Mucosa of stomach (tissue), 1 donor: Measurements from ENCODE around the gene PARVG.
A peak's percentile ranks its signal among the peaks of the same experiment; 100 is the strongest.

Experiments
- H3K27me3 ChIP-seq: one replicate; pipeline ENCODE4 v1.7.0; 2013; ENCODE audit warnings: mild to moderate bottlenecking, low read length; ENCODE audit not compliant: control insufficient read depth, insufficient read depth
- H3K36me3 ChIP-seq: one replicate; pipeline ENCODE4 v1.7.0; 2013; ENCODE audit warnings: low read length; ENCODE audit not compliant: control insufficient read depth, insufficient read depth
- H3K4me1 ChIP-seq: one replicate; pipeline ENCODE4 v1.7.0; 2013; ENCODE audit warnings: mild to moderate bottlenecking, low read length; ENCODE audit not compliant: control insufficient read depth, insufficient read depth
- H3K4me3 ChIP-seq: one replicate; pipeline ENCODE4 v1.7.0; 2013; ENCODE audit warnings: low read length
- H3K9ac ChIP-seq: one replicate; pipeline ENCODE4 v1.7.0; 2013; ENCODE audit warnings: mild to moderate bottlenecking, low read length, moderate library complexity
- H3K9me3 ChIP-seq: one replicate; pipeline ENCODE4 v1.7.0; 2013; ENCODE audit warnings: mild to moderate bottlenecking, low read length, moderate library complexity; ENCODE audit not compliant: control insufficient read depth
- donor health status: Pancreatic carcinoma.

PARVG gene

GRCh38 chr22:44170470-44170869, 10.3 kb upstream of the PARVG start:
- Histone ChIP-seq H3K9ac (no peak overlapping the region), H3K4me1 (no peaks in the 10 kb centered on the region), H3K4me3 (no peak overlapping the region), H3K9me3 (no peaks in the 10 kb centered on the region), H3K36me3 (no peaks in the 10 kb centered on the region), H3K27me3 (no peaks in the 10 kb centered on the region)

GRCh38 chr22:44171561-44171960, 9.2 kb upstream of the PARVG start:
- Histone ChIP-seq H3K36me3 (no peaks in the 10 kb centered on the region), H3K4me3 (no peak overlapping the region), H3K9me3 (no peaks in the 10 kb centered on the region), H3K9ac (no peak overlapping the region), H3K4me1 (no peaks in the 10 kb centered on the region), H3K27me3 (no peaks in the 10 kb centered on the region)

- H3K4me1 ChIP-seq, result no peaks in the 10 kb centered on the region
- no peaks in the 10 kb centered on the region for H3K9me3 ChIP-seq
- H3K36me3 ChIP-seq, result no peaks in the 10 kb centered on the region
- no peak overlapping the region for H3K4me3 ChIP-seq
- no peaks in the 10 kb centered on the region for H3K27me3 ChIP-seq
- H3K9ac ChIP-seq, result no peak overlapping the region
Observed at GRCh38 chr22:44172370-44173108, 8.2 kb upstream of the PARVG start.

- H3K27me3 ChIP-seq, result no peaks in the 10 kb centered on the region
- H3K4me1 ChIP-seq, result no peaks in the 10 kb centered on the region
- H3K9ac ChIP-seq, result no peak overlapping the region
- H3K9me3 ChIP-seq, result no peaks in the 10 kb centered on the region
- H3K4me3 ChIP-seq, result no peak overlapping the region
- no peaks in the 10 kb centered on the region for H3K36me3 ChIP-seq
Observed at GRCh38 chr22:44173154-44173553, 7.6 kb upstream of the PARVG start.

GRCh38 chr22:44175676-44176075, 5.0 kb upstream of the PARVG start:
- no peak overlapping the region for H3K4me3 ChIP-seq
- H3K36me3 ChIP-seq, result no peaks in the 10 kb centered on the region
- no peak overlapping the region for H3K9ac ChIP-seq
- peaks cover 3% of the 10 kb centered on the region for H3K27me3 ChIP-seq
- H3K4me1 ChIP-seq, result no peaks in the 10 kb centered on the region
- no peaks in the 10 kb centered on the region for H3K9me3 ChIP-seq

- peaks cover 7% of the 10 kb centered on the region for H3K27me3 ChIP-seq
- no peaks in the 10 kb centered on the region for H3K36me3 ChIP-seq
- no peaks in the 10 kb centered on the region for H3K9me3 ChIP-seq
- H3K4me1 ChIP-seq, result no peaks in the 10 kb centered on the region
- H3K4me3 ChIP-seq, result no peak overlapping the region
- no peak overlapping the region for H3K9ac ChIP-seq
Observed at GRCh38 chr22:44179196-44179988, 1.3 kb upstream of the PARVG start.

- H3K27me3 ChIP-seq, result peaks cover 7% of the 10 kb centered on the region
- H3K9me3 ChIP-seq, result no peaks in the 10 kb centered on the region
- no peak overlapping the region for H3K9ac ChIP-seq
- H3K4me1 ChIP-seq, result no peaks in the 10 kb centered on the region
- H3K36me3 ChIP-seq, result no peaks in the 10 kb centered on the region
- H3K4me3 ChIP-seq, result no peak overlapping the region
Observed at GRCh38 chr22:44179989-44180705, 578 bp upstream of the PARVG start.

- no peaks in the 10 kb centered on the region for H3K4me1 ChIP-seq
- no peaks in the 10 kb centered on the region for H3K9me3 ChIP-seq
- peak overlapping the region; percentile 43 for H3K9ac ChIP-seq
- H3K4me3 ChIP-seq, result no peak overlapping the region
- peaks cover 7% of the 10 kb centered on the region for H3K27me3 ChIP-seq
- H3K36me3 ChIP-seq, result no peaks in the 10 kb centered on the region
Observed at GRCh38 chr22:44181033-44181911, 547 bp downstream of the PARVG start.

GRCh38 chr22:44181912-44182587, 1.3 kb downstream of the PARVG start:
- Histone ChIP-seq H3K27me3 (peaks cover 7% of the 10 kb centered on the region), H3K9me3 (no peaks in the 10 kb centered on the region), H3K36me3 (no peaks in the 10 kb centered on the region), H3K4me1 (no peaks in the 10 kb centered on the region), H3K9ac (peak overlapping the region; percentile 43), H3K4me3 (no peak overlapping the region)

GRCh38 chr22:44182588-44183286, 2.0 kb downstream of the PARVG start:
- Histone ChIP-seq H3K27me3 (peaks cover 7% of the 10 kb centered on the region), H3K9ac (no peak overlapping the region), H3K4me1 (no peaks in the 10 kb centered on the region), H3K4me3 (no peak overlapping the region), H3K36me3 (no peaks in the 10 kb centered on the region), H3K9me3 (no peaks in the 10 kb centered on the region)

GRCh38 chr22:44183287-44183588, 2.5 kb downstream of the PARVG start:
- Histone ChIP-seq H3K9ac (no peak overlapping the region), H3K4me1 (no peaks in the 10 kb centered on the region), H3K27me3 (peaks cover 7% of the 10 kb centered on the region), H3K36me3 (no peaks in the 10 kb centered on the region), H3K4me3 (no peak overlapping the region), H3K9me3 (no peaks in the 10 kb centered on the region)
